GM12878 (cell line): ENCODE results near the gene SEMA7A.

Source experiments
- BHLHE40 ChIP-seq, 2 experiments: fragments of 450-650 bp in 1 of 2; IDR thresholded peaks; 2 replicates each; pipeline ENCODE4 v1.6.1; 2011 to 2017; ENCODE audit warnings: low read depth in 2 of 2, borderline replicate concordance in 1 of 2, improper control_type of control experiment in 1 of 2, low read length in 1 of 2, mild to moderate bottlenecking in 1 of 2
- BRCA1 ChIP-seq: IDR thresholded peaks from 2 replicates; pipeline ENCODE4 v1.6.1; 2011; ENCODE audit warnings: low read depth, low read length, improper control_type of control experiment
- CTCF ChIP-seq, 3 experiments: IDR thresholded peaks in 2 of 3; conservative IDR thresholded peaks in 1 of 3; 2 replicates each; pipeline ENCODE4 v1.5.1; 2011; ENCODE audit warnings: low read depth in 3 of 3, low read length in 3 of 3, mild to moderate bottlenecking in 3 of 3, control low read depth in 2 of 3, moderate library complexity in 2 of 3, inconsistent platforms in 1 of 3, mixed read lengths in 1 of 3; ENCODE audit not compliant: control insufficient read depth in 2 of 3, insufficient read depth in 1 of 3; ENCODE audit errors: extremely low read depth in 1 of 3
- EP300 ChIP-seq, 2 experiments: fragments of 150-350 bp in 1 of 2; IDR thresholded peaks; 2 replicates each; pipeline ENCODE4 v1.6.1; 2011 to 2012; ENCODE audit warnings: low read depth in 2 of 2, low read length in 2 of 2, borderline replicate concordance in 1 of 2, improper control_type of control experiment in 1 of 2, inconsistent platforms in 1 of 2; ENCODE audit not compliant: control insufficient read depth in 1 of 2
- FOS ChIP-seq: IDR thresholded peaks from 3 replicates; pipeline ENCODE4 v1.6.1; 2011; ENCODE audit warnings: borderline replicate concordance; ENCODE audit not compliant: insufficient read length; ENCODE audit errors: extremely low read depth
- KDM1A ChIP-seq: fragments of 200-600 bp; sonication (generic); IDR thresholded peaks from 2 replicates; pipeline ENCODE4 v1.6.1; 2016; ENCODE audit warnings: borderline replicate concordance
- NR2C1 ChIP-seq: fragments of 450-650 bp; IDR thresholded peaks from 2 replicates; pipeline ENCODE4 v1.6.1; 2017; ENCODE audit warnings: antibody characterized with exemption, mild to moderate bottlenecking, moderate library complexity
- POLR2A ChIP-seq: IDR thresholded peaks from 2 replicates; pipeline ENCODE4 v1.6.1; 2011; ENCODE audit warnings: low read depth, mild to moderate bottlenecking, low read length
- RB1 ChIP-seq: fragments of 450-650 bp; formaldehyde crosslinking; IDR thresholded peaks from 2 replicates; pipeline ENCODE4 v1.6.1; 2017; ENCODE audit warnings: mild to moderate bottlenecking, borderline replicate concordance
- SIN3A ChIP-seq: IDR thresholded peaks from 2 replicates; pipeline ENCODE4 v1.6.1; 2012; ENCODE audit warnings: low read depth, low read length, improper control_type of control experiment
- SRF ChIP-seq, 2 experiments: IDR thresholded peaks; 2 replicates each; pipeline ENCODE4 v1.6.1; 2011; ENCODE audit warnings: low read depth in 2 of 2, low read length in 2 of 2, mild to moderate bottlenecking in 1 of 2, moderate library complexity in 1 of 2
- ZNF217 ChIP-seq: fragments of 450-650 bp; IDR thresholded peaks from 2 replicates; pipeline ENCODE4 v1.6.1; 2017; ENCODE audit warnings: antibody characterized with exemption, mild to moderate bottlenecking

- TF ChIP-seq CTCF (IDR thresholded peaks at IDR 0.05 in 2 of 3, conservative IDR thresholded peaks at IDR 0.05 in 1 of 3; ENCODE audit: control insufficient read depth in 2 of 3, extremely low read depth in 1 of 3, insufficient read depth in 1 of 3, low read depth in 3 of 3, low read length in 3 of 3) (no peak), SRF (IDR thresholded peaks at IDR 0.05; ENCODE audit: low read depth in 2 of 2, low read length in 2 of 2) (no peak), ZNF217 (no peak), KDM1A (no peak), EP300 (IDR thresholded peaks at IDR 0.05; ENCODE audit: borderline replicate concordance in 1 of 2, control insufficient read depth in 1 of 2, low read depth in 2 of 2, low read length in 2 of 2) (no peak), SIN3A (no peak), BHLHE40 (IDR thresholded peaks at IDR 0.05; ENCODE audit: borderline replicate concordance in 1 of 2, low read depth in 2 of 2, low read length in 1 of 2) (no peak), NR2C1 (no peak), POLR2A (no peak), FOS (no peak), BRCA1 (no peak), RB1 (no peak)
These were observed 38.2 kb downstream of the SEMA7A start for GRCh38 chr15:74395319-74396145.
